Measurements from ENCODE around the gene SLC6A9. TPM values are rescaled to one million over a fixed set of nuclear protein-coding genes. Genes with fewer than 3 reads are reported as not detected.
A peak's percentile ranks its signal among the peaks of the same experiment; 100 is the strongest.

The SLC6A9 gene
- total RNA-seq, 2 donors from 2014 or later, result 21.7 to 26.1 TPM

DNA sequence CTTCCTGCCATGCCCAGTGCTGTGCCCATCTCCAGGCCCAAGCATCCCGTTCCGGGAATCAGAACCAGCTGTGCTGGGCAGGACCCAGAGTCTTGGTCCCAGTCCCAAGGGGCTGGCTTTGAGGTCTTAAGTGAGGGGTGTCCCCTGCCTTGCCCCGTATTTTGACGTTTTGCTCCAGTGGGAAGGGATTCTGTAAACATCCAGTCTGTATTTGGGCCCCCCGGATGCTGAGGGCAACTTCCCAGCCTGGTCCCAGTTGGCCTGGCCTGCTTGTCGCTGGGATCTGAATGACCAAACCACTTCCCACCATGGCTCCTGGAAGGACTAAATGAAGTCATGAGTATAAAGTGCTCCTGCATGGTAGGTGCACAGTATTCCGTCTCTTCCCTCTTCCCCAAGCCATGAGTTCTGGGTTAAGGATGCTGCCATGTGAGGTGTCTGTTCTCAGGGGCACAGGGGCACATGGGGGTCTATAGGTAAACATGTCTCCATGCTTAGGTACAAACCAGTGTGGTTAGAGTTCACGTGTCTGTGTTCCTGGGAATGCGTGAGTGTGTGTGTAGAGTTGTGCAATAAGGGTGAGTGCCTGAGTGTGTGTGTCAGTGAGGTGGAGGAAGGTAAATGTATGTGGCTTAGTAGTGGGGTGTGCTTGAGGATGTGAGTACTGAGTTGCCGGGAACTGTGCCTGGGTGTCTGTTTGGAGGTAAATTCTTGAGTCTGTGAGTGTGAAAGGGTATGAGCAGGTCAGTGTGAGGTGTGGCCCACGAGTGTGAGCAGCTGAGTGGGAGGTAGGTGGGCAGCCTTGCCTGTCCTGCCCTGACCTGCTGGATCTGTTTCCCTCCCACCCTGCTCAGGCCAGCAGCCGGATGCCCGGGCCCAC lies 50.8 kb downstream of the SLC6A9 start:
- DNase-seq, result peak; percentile 44
- H3K27me3 ChIP-seq, result no peaks in the 10 kb centered on the region
- H3K9ac ChIP-seq (ENCODE audit: low read depth in 2 of 2, low read length in 2 of 2), result peak overlapping the region; percentile 72 to 73
- H3K4me3 ChIP-seq, result peak overlapping the region; percentile 72
- intact Hi-C loops (cut with DNase I), result no loop called here
- peak overlapping the region; percentile 53 for H3K27ac ChIP-seq
- no peaks in the 10 kb centered on the region for H3K36me3 ChIP-seq
- TF ChIP-seq, protein P1, sequence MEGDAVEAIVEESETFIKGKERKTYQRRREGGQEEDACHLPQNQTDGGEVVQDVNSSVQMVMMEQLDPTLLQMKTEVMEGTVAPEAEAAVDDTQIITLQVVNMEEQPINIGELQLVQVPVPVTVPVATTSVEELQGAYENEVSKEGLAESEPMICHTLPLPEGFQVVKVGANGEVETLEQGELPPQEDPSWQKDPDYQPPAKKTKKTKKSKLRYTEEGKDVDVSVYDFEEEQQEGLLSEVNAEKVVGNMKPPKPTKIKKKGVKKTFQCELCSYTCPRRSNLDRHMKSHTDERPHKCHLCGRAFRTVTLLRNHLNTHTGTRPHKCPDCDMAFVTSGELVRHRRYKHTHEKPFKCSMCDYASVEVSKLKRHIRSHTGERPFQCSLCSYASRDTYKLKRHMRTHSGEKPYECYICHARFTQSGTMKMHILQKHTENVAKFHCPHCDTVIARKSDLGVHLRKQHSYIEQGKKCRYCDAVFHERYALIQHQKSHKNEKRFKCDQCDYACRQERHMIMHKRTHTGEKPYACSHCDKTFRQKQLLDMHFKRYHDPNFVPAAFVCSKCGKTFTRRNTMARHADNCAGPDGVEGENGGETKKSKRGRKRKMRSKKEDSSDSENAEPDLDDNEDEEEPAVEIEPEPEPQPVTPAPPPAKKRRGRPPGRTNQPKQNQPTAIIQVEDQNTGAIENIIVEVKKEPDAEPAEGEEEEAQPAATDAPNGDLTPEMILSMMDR (IDR thresholded peaks at IDR 0.05), result no peak
- H3K4me1 ChIP-seq, result peaks cover 31% of the 10 kb centered on the region
- no peaks in the 10 kb centered on the region for H3K9me3 ChIP-seq

DNA sequence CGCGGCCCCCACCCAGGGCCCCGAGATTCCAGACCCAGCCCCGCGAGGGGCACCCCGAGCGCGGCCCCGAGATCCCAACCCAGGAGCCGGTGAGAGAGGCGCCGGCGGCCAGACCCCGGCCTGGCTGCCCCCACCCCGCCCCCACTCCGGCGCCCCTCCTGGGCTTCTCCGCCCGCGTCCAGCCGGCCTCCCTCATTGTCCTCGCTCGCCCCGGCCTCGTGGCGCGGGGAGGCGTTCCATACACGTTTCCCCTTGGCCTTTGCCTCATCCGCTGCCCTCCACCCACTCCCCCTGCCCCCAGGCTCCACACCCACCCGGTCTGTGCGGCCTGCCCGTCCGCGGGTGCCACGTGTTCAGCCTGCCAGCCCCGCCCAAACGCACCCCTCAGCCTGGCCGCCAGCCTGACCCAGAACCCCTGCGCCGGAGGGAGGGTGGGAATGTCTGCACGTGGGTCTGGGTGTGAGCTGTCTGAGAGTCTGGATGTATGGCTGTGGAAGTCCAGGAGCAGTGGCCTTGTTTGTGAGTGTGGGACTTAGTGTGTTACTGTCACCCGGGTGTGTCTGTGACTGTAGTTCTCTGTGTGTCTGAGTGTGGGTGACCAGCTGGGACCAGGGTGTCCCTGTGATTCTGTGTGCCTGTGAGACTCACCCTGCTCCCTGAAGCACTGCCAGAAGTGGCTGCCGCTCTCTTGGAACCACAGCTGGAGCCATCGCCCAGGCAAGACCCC lies 51.6 kb downstream of the SLC6A9 start:
- intact Hi-C loops (cut with DNase I), result no loop called here
- H3K27me3 ChIP-seq, result no peaks in the 10 kb centered on the region
- peak overlapping the region; percentile 53 for H3K27ac ChIP-seq
- peaks cover 31% of the 10 kb centered on the region for H3K4me1 ChIP-seq
- no peaks in the 10 kb centered on the region for H3K9me3 ChIP-seq
- TF ChIP-seq, protein P1 (IDR thresholded peaks at IDR 0.05), result no peak
- H3K9ac ChIP-seq (ENCODE audit: low read depth in 2 of 2, low read length in 2 of 2), result peak overlapping the region; percentile 72 to 73
- peak; percentile 83 for DNase-seq
- peak overlapping the region; percentile 72 for H3K4me3 ChIP-seq
- no peaks in the 10 kb centered on the region for H3K36me3 ChIP-seq

DNA sequence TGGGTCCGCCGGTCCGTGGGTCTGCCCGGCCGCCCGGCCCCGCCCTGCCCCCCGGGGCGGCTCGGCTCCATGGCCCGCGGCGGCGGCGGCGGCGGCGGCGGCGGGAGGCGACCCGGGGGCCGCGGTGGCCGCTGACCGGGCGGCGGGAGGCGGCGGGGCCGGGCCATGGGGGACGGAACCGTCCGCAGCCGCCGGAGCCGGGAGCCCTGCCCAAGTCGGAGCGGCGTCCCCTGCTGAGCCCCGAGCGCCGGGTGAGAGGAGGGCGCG lies 52.1 kb downstream of the SLC6A9 start:
- Histone ChIP-seq H3K4me3 (peak overlapping the region; percentile 72), H3K4me1 (peaks cover 31% of the 10 kb centered on the region), H3K9ac (ENCODE audit: low read depth in 2 of 2, low read length in 2 of 2) (peak overlapping the region in 1 of 2 donors; percentile 73), H3K36me3 (no peaks in the 10 kb centered on the region), H3K9me3 (no peaks in the 10 kb centered on the region), H3K27ac (peak overlapping the region; percentile 53), H3K27me3 (no peaks in the 10 kb centered on the region)
- intact Hi-C loops (cut with DNase I), result no loop called here
- TF ChIP-seq, protein P1 (IDR thresholded peaks at IDR 0.05), result no peak
- no peak for DNase-seq

DNA sequence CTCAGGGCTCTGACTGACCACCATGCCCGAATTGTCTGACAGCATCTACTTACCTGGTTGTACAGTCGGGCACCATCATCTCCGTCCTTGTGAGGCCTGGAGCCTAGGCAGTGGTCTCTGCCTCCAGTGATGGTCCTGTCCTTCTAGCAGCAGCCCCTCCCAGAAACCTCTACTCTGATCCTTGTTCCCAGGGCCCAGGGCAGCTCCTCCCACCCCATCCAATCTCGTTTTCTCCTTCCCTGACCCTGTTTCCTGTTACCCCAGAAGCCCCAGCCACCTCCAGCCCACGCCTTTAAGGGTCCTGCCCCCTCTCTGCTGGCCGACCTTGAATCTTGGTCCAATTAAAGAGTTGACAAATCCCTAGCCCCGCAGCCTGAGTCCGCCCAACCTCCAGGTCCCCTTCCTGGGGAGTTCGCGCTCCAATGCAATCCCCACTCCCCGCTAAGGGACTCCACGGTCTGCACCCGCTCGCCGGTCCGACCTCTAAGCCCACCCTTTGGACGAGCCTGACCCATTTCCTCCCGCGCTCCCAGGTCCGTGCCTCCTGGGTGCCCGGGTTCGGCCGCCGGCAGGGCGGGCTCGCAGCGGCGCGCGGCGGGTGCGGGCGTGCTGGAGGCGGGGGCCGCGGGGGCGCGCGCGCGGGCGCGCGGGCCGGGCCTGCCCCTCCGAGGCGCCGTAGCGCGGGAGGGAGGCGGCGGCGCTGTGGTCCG lies 52.6 kb downstream of the SLC6A9 start, which contains the start of gene B4GALT2:
B4GALT2 (plus strand) TSS at position 660 of the 710 bp plus-strand sequence. CDS start 1,951 bp downstream, outside the sequence.
- DNase-seq, result peak; percentile 54
- Histone ChIP-seq H3K36me3 (no peaks in the 10 kb centered on the region), H3K9me3 (no peaks in the 10 kb centered on the region), H3K27ac (peak within 1 kb of the TSS; percentile 53), H3K4me3 (peak within 1 kb of the TSS; percentile 72), H3K4me1 (peaks cover 31% of the 10 kb centered on the region), H3K27me3 (no peaks in the 10 kb centered on the region), H3K9ac (ENCODE audit: low read depth in 2 of 2, low read length in 2 of 2) (peak within 1 kb of the TSS; percentile 76 to 87)
- intact Hi-C loops (cut with DNase I), result no loop called here
- TF ChIP-seq, protein P1 (IDR thresholded peaks at IDR 0.05), result no peak

DNA sequence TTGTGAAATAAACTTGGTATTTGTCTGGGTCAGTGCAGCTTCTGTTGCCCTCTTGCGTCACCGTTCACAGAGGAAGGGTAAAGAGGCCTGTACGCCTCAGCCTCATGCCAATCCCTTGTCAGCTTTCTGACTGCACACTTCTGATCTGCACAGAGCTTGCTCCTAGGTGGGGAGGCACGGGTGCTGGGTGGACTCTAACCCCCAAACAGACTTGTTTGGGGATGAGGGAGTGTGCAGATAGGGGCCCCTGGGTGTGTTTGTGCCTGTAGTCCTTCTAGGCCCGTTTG lies 53.1 kb downstream of the SLC6A9 start:
- Histone ChIP-seq H3K27ac (no peak overlapping the region), H3K36me3 (no peaks in the 10 kb centered on the region)

More for the DNA sequence above, 53.1 kb downstream of the SLC6A9 start:
- Histone ChIP-seq H3K4me3 (no peak overlapping the region), H3K9ac (ENCODE audit: low read depth in 2 of 2, low read length in 2 of 2) (peak overlapping the region in 1 of 2 donors; percentile 76), H3K27me3 (no peaks in the 10 kb centered on the region), H3K9me3 (no peaks in the 10 kb centered on the region), H3K4me1 (peaks cover 31% of the 10 kb centered on the region)
- TF ChIP-seq, protein P1 (IDR thresholded peaks at IDR 0.05), result no peak
- no peak for DNase-seq
- intact Hi-C loops (cut with DNase I), result no loop called here
